Small intestine (tissue), 7 donors: ENCODE results near the gene AKAP8. TPM values are rescaled to one million over a fixed set of nuclear protein-coding genes. Genes with fewer than 3 reads are reported as not detected.
"Not testable (repeated sequence)": the region's sequence is repeated elsewhere in the genome, so short reads cannot be mapped to it uniquely, and the experiment has no call there.

Source experiments
- DNase-seq, 2 donors: peaks; one replicate each; pipeline versions ENCODE4 v3.0.0 to v3.0.0-alpha.2; 2013
- FAIRE-seq: peaks from 2 replicates; lab custom pipeline; 2012; peaks lifted over from hg19 to GRCh38; lab: Jason Lieb, UNC
- H3K27ac ChIP-seq, 3 donors: one replicate each; pipeline ENCODE4 v1.5.1; 2013; ENCODE audit warnings: low read length in 2 of 3, mild to moderate bottlenecking in 2 of 3, control low read depth in 1 of 3, inconsistent platforms in 1 of 3, low read depth in 1 of 3, moderate library complexity in 1 of 3
- H3K27me3 ChIP-seq, 3 donors: one replicate each; pipeline ENCODE4 v1.6.1; 2013; ENCODE audit warnings: low read length in 3 of 3, inconsistent platforms in 1 of 3; ENCODE audit not compliant: control insufficient read depth in 3 of 3, insufficient read depth in 3 of 3
- H3K36me3 ChIP-seq, 3 donors: one replicate each; pipeline ENCODE4 v1.6.1; 2013; ENCODE audit warnings: low read length in 3 of 3, inconsistent platforms in 1 of 3, low read depth in 1 of 3, mild to moderate bottlenecking in 1 of 3, moderate library complexity in 1 of 3; ENCODE audit not compliant: control insufficient read depth in 3 of 3, insufficient read depth in 2 of 3
- H3K4me1 ChIP-seq, 3 donors: one replicate each; pipeline ENCODE4 v1.6.1; 2013; ENCODE audit warnings: low read length in 2 of 3, inconsistent platforms in 1 of 3, low read depth in 1 of 3, mild to moderate bottlenecking in 1 of 3, moderate library complexity in 1 of 3; ENCODE audit not compliant: control insufficient read depth in 3 of 3, insufficient read depth in 2 of 3
- H3K4me3 ChIP-seq, 3 donors: one replicate each; pipeline ENCODE4 v1.5.1; 2013; ENCODE audit warnings: low read length in 3 of 3, control low read depth in 1 of 3, inconsistent platforms in 1 of 3, low read depth in 1 of 3, mild to moderate bottlenecking in 1 of 3, moderate library complexity in 1 of 3
- H3K9me3 ChIP-seq, 2 donors: one replicate each; pipeline ENCODE4 v1.6.1; 2013; ENCODE audit warnings: low read depth in 1 of 2, low read length in 1 of 2; ENCODE audit not compliant: control insufficient read depth in 2 of 2, insufficient read depth in 1 of 2
- WGBS, 3 donors: extraction: QIAGEN DNeasy Blood & Tissue Kit; methylation state at CpG; one replicate each; pipeline ENCODE4 v1.1.7; 2013; 5-methylcytosine and 5-hydroxymethylcytosine counted together
- polyA plus RNA-seq, 4 donors: library from polyadenylated mRNA; stranded (reverse) in 3 of 4; unstranded in 1 of 4; fragments of 200-250 nt in 3 of 4; fragments of 120-200 nt in 1 of 4; gene quantifications; one replicate each; pipeline versions ENCODE4 v1.2.1 to v1.2.3, GENCODE V29; 2013
- donor health status: healthy with polysubstance abuse.
- donor health status: control.
- donor health status: control.
- donor health status: Bipolar disorder and iron deficiency.
- donor health status: healthy.

AKAP8 gene
- polyA plus RNA-seq, 4 donors, result 14.1 to 26.5 (median 19.0) TPM

DNA sequence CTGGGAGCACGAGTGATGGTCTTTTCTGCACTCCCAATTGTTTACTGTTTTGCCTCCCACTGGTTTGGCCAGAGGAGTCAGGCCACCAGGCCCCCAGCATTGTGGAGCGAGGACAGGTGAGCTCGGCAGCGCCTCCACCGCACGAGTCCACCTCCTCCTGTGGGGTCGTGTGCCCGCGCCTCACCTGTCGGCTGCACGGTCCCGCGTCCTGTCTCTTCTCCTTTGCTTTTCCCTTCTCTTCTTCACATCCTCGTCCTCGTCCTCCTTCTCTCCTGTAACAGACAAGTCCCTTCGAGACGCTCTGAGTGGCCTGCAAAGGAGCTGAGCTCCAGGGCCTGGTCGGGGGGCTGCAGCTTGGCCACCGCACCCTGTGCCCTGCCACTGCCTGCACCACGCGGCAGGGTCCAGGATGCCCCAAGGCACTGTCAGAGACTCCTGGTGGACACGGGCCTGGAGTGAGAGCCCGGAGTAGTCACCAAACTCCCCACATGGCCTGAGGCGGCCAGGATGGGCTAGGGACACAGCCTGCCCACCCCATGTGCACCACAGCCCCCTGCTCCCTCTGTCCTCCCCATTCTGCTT, 11.4 kb downstream of the AKAP8 start:
- 95 to 97% (median 96%) methylated on average over 24 of the region's 24 CpGs for WGBS, 3 donors
- no peak overlapping the region for H3K4me3 ChIP-seq
- no peak for FAIRE-seq
- H3K27ac ChIP-seq, result no peak overlapping the region
- DNase-seq, result no peak
- peaks cover 9 to 86% (median 26%) of the 10 kb centered on the region in 3 donors for H3K36me3 ChIP-seq
- H3K27me3 ChIP-seq, result no peaks in the 10 kb centered on the region
- H3K4me1 ChIP-seq, result no peaks in the 10 kb centered on the region
- no peaks in the 10 kb centered on the region for H3K9me3 ChIP-seq

DNA sequence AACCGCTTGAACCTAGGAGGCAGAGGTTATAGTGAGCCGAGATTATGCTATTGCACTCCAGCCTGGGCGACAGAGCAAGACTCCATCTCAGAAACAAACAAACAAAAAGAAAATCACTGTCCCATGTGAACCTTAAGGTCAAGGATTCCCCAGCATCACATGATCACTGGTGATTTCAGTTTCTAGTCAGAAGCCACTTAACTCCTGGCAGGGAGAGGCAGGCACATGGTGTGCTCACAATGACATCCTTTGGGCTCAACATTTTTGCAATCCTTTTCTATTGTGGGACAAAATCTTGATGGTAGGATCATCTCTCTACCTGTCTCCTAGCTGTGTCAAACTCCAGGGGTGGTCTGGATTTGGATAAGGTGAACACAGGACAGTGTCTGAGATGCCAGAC, 12.1 kb downstream of the AKAP8 start:
- Histone ChIP-seq H3K27me3 (no peaks in the 10 kb centered on the region), H3K4me3 (no peak overlapping the region), H3K36me3 (peaks cover 6 to 79% (median 26%) of the 10 kb centered on the region in 3 donors), H3K27ac (no peak overlapping the region), H3K4me1 (no peaks in the 10 kb centered on the region), H3K9me3 (no peaks in the 10 kb centered on the region)
- 87 to 91% (median 89%) methylated on average over 3 of the region's 3 CpGs for WGBS, 3 donors
- DNase-seq, result no peak
- FAIRE-seq, result no peak

DNA sequence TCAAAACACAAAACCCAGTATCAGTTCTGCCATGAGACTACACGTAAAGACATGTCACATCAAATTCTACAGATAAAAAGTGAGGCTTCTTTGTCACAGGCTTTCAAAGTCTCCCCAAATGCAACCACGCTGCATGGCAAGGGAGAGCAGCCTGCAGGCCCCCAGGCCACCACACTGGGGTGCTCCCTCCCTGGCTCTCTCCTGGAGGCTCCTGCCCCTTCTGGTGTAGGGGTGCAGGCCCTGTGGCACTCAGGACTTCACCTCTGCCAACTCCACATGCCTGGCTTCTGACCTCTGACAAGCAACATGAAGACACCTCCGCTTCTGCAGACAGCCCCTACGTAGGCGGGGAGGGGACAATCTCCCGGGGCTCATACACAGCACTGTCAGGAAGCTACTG, 14.3 kb downstream of the AKAP8 start:
- 95 to 96% (median 95%) methylated on average over 6 of the region's 6 CpGs for WGBS, 3 donors
- Histone ChIP-seq H3K36me3 (peaks cover 14 to 76% (median 16%) of the 10 kb centered on the region in 3 donors), H3K4me1 (no peaks in the 10 kb centered on the region), H3K9me3 (no peaks in the 10 kb centered on the region), H3K4me3 (no peak overlapping the region), H3K27ac (no peak overlapping the region), H3K27me3 (no peaks in the 10 kb centered on the region)
- DNase-seq, result no peak
- FAIRE-seq, result no peak

DNA sequence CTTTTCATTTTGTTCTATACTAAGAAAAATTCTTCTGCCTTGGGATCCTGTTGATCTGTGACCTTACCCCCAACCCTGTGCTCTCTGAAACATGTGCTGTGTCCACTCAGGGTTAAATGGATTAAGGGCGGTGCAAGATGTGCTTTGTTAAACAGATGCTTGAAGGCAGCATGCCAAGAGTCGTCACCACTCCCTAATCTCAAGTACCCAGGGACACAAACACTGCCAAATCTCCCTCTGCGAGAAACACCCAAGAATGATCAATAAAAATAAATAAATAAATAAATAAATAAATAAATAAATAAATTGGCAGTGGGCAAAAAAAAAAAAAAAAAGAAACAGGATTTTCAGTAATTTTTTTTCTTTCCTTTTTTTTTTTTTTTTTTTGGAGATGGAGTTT, 15.8 kb downstream of the AKAP8 start:
- not testable (repeated sequence) for H3K27me3 ChIP-seq, H3K4me1 ChIP-seq, FAIRE-seq, H3K4me3 ChIP-seq, H3K27ac ChIP-seq, H3K9me3 ChIP-seq, DNase-seq
- H3K36me3 ChIP-seq, result peaks cover 14 to 72% (median 15%) of the 10 kb centered on the region in 3 donors
- WGBS, 3 donors, result 57 to 62% (median 62%) methylated on average over 3 of the region's 3 CpGs

DNA sequence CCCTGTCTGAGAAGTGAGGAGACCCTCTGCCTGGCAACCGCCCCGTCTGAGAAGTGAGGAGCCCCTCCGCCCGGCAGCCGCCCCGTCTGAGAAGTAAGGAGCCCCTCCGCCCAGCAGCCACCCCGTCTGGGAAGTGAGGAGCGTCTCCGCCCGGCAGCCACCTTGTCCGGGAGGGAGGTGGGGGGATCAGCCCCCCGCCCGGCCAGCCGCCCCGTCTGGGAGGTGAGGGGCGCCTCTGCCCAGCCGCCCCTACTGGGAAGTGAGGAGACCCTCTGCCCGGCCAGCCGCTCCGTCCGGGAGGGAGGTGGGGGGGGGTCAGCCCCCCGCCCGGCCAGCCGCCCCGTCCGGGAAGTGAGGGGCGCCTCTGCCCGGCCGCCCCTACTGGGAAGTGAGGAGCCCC, 16.5 kb downstream of the AKAP8 start:
- not testable (repeated sequence) for H3K4me3 ChIP-seq, FAIRE-seq, H3K27ac ChIP-seq, H3K27me3 ChIP-seq, H3K9me3 ChIP-seq, DNase-seq, H3K4me1 ChIP-seq
- peaks cover 19 to 71% (median 21%) of the 10 kb centered on the region in 3 donors for H3K36me3 ChIP-seq
- 95 to 96% (median 96%) methylated on average over 4 to 30 of the region's 30 CpGs for WGBS, 3 donors

DNA sequence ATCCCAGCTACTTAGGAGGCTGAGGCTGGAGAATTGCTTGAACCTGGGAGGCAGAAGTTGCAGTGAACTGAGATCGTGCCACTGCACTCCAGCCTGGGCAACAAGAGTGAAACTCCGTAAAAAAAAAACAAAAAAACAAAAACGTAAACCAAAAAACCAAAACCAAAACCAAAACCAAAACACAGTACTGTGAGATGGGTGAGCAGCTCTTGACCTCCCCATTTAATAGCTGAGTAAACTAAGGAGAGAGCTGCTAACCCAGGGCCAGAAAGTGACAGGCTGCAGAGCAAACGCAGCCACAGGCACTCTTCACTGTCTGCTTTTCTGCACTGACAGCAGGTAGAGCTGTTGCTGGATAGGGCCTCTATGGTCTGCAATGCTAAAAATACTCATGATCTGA, 19.6 kb downstream of the AKAP8 start:
- not testable (repeated sequence) for H3K4me3 ChIP-seq, FAIRE-seq, H3K4me1 ChIP-seq, DNase-seq, H3K27me3 ChIP-seq, H3K9me3 ChIP-seq, H3K27ac ChIP-seq
- H3K36me3 ChIP-seq, result peaks cover 17 to 77% (median 25%) of the 10 kb centered on the region in 3 donors
- 50 to 69% (median 52%) methylated on average over 4 of the region's 4 CpGs for WGBS, 3 donors

DNA sequence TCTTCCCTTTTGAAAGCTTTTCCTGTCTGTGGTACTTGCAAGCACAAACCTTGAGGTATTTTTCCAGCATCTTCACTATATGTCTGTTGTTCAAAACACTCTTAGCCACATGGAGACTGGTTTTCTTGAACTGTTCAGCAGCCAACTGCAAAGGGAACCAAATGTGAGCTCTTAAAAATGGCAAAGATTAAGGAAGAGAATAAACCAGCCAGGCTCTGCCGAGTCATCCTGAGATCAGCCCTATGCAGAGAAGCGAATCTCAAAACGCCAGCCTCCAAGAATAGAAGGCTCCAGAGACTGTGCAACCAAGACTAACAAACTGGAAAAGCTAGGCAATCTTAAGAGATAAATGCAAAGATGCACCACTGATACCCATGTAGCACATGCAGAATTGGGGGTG, 20.7 kb downstream of the AKAP8 start:
- DNase-seq (no peak), FAIRE-seq (no peak)
- no peaks in the 10 kb centered on the region for H3K9me3 ChIP-seq
- no peak overlapping the region for H3K4me3 ChIP-seq
- H3K27me3 ChIP-seq, result no peaks in the 10 kb centered on the region
- no peaks in the 10 kb centered on the region for H3K4me1 ChIP-seq
- 84 to 90% (median 89%) methylated on average over 3 of the region's 3 CpGs for WGBS, 3 donors
- H3K27ac ChIP-seq, result no peak overlapping the region
- H3K36me3 ChIP-seq, result peaks cover 22 to 76% (median 25%) of the 10 kb centered on the region in 3 donors

DNA sequence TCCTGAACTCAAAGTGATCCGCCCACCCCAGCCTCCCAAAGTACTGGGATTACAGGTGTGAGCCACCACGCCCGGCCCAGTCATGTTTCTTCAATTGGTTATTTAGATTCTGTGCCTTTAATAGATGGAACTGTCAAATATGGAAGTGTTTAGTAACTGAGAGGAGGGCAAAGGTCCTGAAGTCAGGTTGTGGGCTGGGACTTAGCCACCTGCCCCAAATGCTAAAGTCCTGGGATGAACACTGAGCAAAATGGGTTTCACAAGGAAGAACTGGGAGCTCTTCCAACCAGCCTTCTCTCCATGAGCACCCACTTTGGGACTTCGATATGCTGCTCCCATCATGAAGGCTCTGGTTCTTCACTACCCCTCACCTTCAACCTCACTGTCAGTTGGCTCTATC, 21.7 kb downstream of the AKAP8 start:
- WGBS, 3 donors, result 71 to 92% (median 82%) methylated on average over 4 of the region's 4 CpGs
- no peak overlapping the region for H3K27ac ChIP-seq
- DNase-seq, result peak; percentile 21 to 73
- H3K4me1 ChIP-seq, result no peaks in the 10 kb centered on the region
- no peak overlapping the region for H3K4me3 ChIP-seq
- FAIRE-seq, result no peak
- H3K27me3 ChIP-seq, result no peaks in the 10 kb centered on the region
- H3K9me3 ChIP-seq, result no peaks in the 10 kb centered on the region
- H3K36me3 ChIP-seq, result peaks cover 22 to 78% (median 27%) of the 10 kb centered on the region in 3 donors
